ENCODE data around the gene HLA-DPB1.

GRCh38 chr6:33114406-33114805 is 38.6 kb downstream of the HLA-DPB1 start:
- no peak for TF ChIP-seq CTCF (IDR thresholded peaks at IDR 0.05)
- TF ChIP-seq POLR2A (IDR thresholded peaks at IDR 0.05) = no peak
- no peak for TF ChIP-seq POLR2AphosphoS5 (IDR thresholded peaks at IDR 0.05)
- no peak for TF ChIP-seq EP300 (IDR thresholded peaks at IDR 0.05; ENCODE audit: low read depth)
